Forelimb muscle (tissue), 1 donor: ENCODE data around the gene ATP11C. TPM values are rescaled to one million over a fixed set of nuclear protein-coding genes. Genes with fewer than 3 reads are reported as not detected.
"Not testable (repeated sequence)": the region's sequence is repeated elsewhere in the genome, so short reads cannot be mapped to it uniquely, and the experiment has no call there.

Experiments used
- DNase-seq: peaks from one replicate; pipeline ENCODE4 v3.0.0-alpha.2; 2013; ENCODE audit warnings: low read depth
- polyA plus RNA-seq: library from polyadenylated mRNA; unstranded; fragments of 120-200 nt; gene quantifications from one replicate; pipeline ENCODE4 v1.2.1, GENCODE V29; 2013; ENCODE audit not compliant: insufficient read length

ATP11C gene
- polyA plus RNA-seq, 1 donor, result 11.5 TPM

- no peak for DNase-seq
These were observed 8.2 kb downstream of the ATP11C start for GRCh38 chrX:139924696-139925095.

GRCh38 chrX:139924069-139924695, 8.7 kb downstream of the ATP11C start:
- no peak for DNase-seq

GRCh38 chrX:139921142-139921541, 11.7 kb downstream of the ATP11C start:
- DNase-seq, result not testable (repeated sequence)

GRCh38 chrX:139920316-139920715, 12.5 kb downstream of the ATP11C start:
- no peak for DNase-seq

GRCh38 chrX:139914421-139914820, 18.4 kb downstream of the ATP11C start:
- no peak for DNase-seq

GRCh38 chrX:139909712-139910111, 23.1 kb downstream of the ATP11C start:
- no peak for DNase-seq

GRCh38 chrX:139907078-139907477, 25.8 kb downstream of the ATP11C start:
- no peak for DNase-seq

- DNase-seq, result no peak
These were observed 27.1 kb downstream of the ATP11C start for GRCh38 chrX:139905743-139906142.

GRCh38 chrX:139905051-139905450, 27.8 kb downstream of the ATP11C start:
- DNase-seq, result no peak

- DNase-seq, result no peak
These were observed 29.6 kb downstream of the ATP11C start for GRCh38 chrX:139903210-139903609.

GRCh38 chrX:139902559-139902958, 30.3 kb downstream of the ATP11C start:
- no peak for DNase-seq

GRCh38 chrX:139898334-139898733, 34.5 kb downstream of the ATP11C start:
- no peak for DNase-seq

- no peak for DNase-seq
These were observed 40.3 kb downstream of the ATP11C start for GRCh38 chrX:139892512-139892911.

GRCh38 chrX:139890991-139891700, 41.7 kb downstream of the ATP11C start:
- DNase-seq, result no peak

GRCh38 chrX:139889760-139890159, 43.1 kb downstream of the ATP11C start:
- no peak for DNase-seq

- no peak for DNase-seq
These were observed 48.9 kb downstream of the ATP11C start for GRCh38 chrX:139883984-139884383.

- DNase-seq, result no peak
These were observed 50.6 kb downstream of the ATP11C start for GRCh38 chrX:139882299-139882698.

- peak; percentile 11 for DNase-seq
These were observed 51.3 kb downstream of the ATP11C start for GRCh38 chrX:139881572-139881971.

GRCh38 chrX:139881130-139881529, 51.7 kb downstream of the ATP11C start:
- no peak for DNase-seq

GRCh38 chrX:139877710-139878414, 55.0 kb downstream of the ATP11C start:
- no peak for DNase-seq

- no peak for DNase-seq
These were observed 57.0 kb downstream of the ATP11C start for GRCh38 chrX:139875841-139876240.

GRCh38 chrX:139869796-139870195, 63.1 kb downstream of the ATP11C start:
- DNase-seq, result no peak

GRCh38 chrX:139864640-139865039, 68.2 kb downstream of the ATP11C start:
- no peak for DNase-seq
